Heart left ventricle (tissue), 16 donors: ENCODE measurements around the gene HES5. TPM values are rescaled to one million over a fixed set of nuclear protein-coding genes. Genes with fewer than 3 reads are reported as not detected.
A peak's percentile ranks its signal among the peaks of the same experiment; 100 is the strongest.

Experiments used
- ATAC-seq, 4 donors: fragments of 200-7000 bp; cut with Tn5 transposase; one replicate each; pipeline ENCODE4 v1.9.1; 2020 to 2022; ENCODE audit warnings: moderate library complexity in 4 of 4, mild to moderate bottlenecking in 3 of 4, moderate number of reproducible peaks in 1 of 4
- DNase-seq, 5 donors: peaks; one replicate each; pipeline ENCODE4 v3.0.0-alpha.2; 2020
- H3K27ac ChIP-seq, 12 donors: fragments of 200-600 bp; sonication (generic) in 4 of 12; one replicate each; pipeline versions ENCODE4 v1.5.0 to v1.8.0; 2016 to 2022; ENCODE audit warnings: mild to moderate bottlenecking in 2 of 12
- H3K27me3 ChIP-seq, 9 donors: fragments of 200-600 bp; sonication (generic) in 2 of 9; one replicate each; pipeline versions ENCODE4 v1.5.1 to v1.8.0; 2016 to 2022; ENCODE audit warnings: mild to moderate bottlenecking in 3 of 9
- H3K36me3 ChIP-seq, 9 donors: fragments of 200-600 bp; sonication (generic) in 2 of 9; one replicate each; pipeline versions ENCODE4 v1.5.0 to v1.8.0; 2018 to 2022; ENCODE audit warnings: mild to moderate bottlenecking in 2 of 9
- H3K4me1 ChIP-seq, 12 donors: fragments of 200-600 bp; sonication (generic) in 4 of 12; one replicate each; pipeline versions ENCODE4 v1.5.0 to v1.8.0; 2016 to 2022; ENCODE audit warnings: mild to moderate bottlenecking in 3 of 12
- H3K4me3 ChIP-seq, 12 donors: fragments of 200-600 bp; sonication (generic) in 4 of 12; one replicate each; pipeline versions ENCODE4 v1.5.0 to v1.8.0; 2017 to 2022; ENCODE audit warnings: mild to moderate bottlenecking in 9 of 12, moderate library complexity in 4 of 12
- H3K9me3 ChIP-seq, 12 donors: fragments of 200-600 bp; sonication (generic) in 4 of 12; one replicate each; pipeline versions ENCODE4 v1.5.0 to v1.8.0; 2016 to 2022; ENCODE audit warnings: mild to moderate bottlenecking in 1 of 12
- CTCF ChIP-seq, 12 donors: fragments of 200-600 bp; sonication (generic) in 4 of 12; IDR thresholded peaks; one replicate each; pipeline versions ENCODE4 v1.5.0 to v1.8.0; 2018 to 2022; ENCODE audit warnings: antibody characterized with exemption in 12 of 12, mild to moderate bottlenecking in 5 of 12
- POLR2A ChIP-seq, 2 donors: fragments of 450-650 bp; IDR thresholded peaks; one replicate each; pipeline ENCODE4 v1.6.1; 2017; ENCODE audit warnings: antibody characterized with exemption in 2 of 2, mild to moderate bottlenecking in 2 of 2, moderate library complexity in 2 of 2
- WGBS, 4 donors: extraction: QIAGEN DNeasy Blood & Tissue Kit in 2 of 4; methylation state at CpG; one replicate each; pipeline versions ENCODE4 v1.1.5 to v1.1.7; 2013 to 2018; 5-methylcytosine and 5-hydroxymethylcytosine counted together
- intact Hi-C, 10 donors: fragments of 100-400 bp; cut with DNase I; formaldehyde crosslinking; loops; one replicate each; pipeline versions ENCODE4 v1.11.1 to v1.14.2; 2022
- polyA plus RNA-seq, 2 donors: library from polyadenylated mRNA; stranded (reverse); fragments of 200-250 nt; gene quantifications; one replicate each; pipeline ENCODE4 v1.2.3, GENCODE V29; 2013
- total RNA-seq, 9 donors: library from RNA; depleted of rRNA in 2 of 9; stranded (reverse); fragments of >200 nt in 2 of 9; fragmentation: NEBNext Ultra II Directional in 3 of 9; extraction: Animal tissue kit (Norgen Biotek cat#: 25700) in 3 of 9; gene quantifications; one replicate each; pipeline versions ENCODE4 v1.1.0 to v1.2.4, GENCODE V29; 2016 to 2023
- donor health status: ischemic (EF 13 %, LVEDD 7.1; RV severe dilation, severe dysfunction).
- donor health status: healthy with polysubstance abuse.
- donor health status: DM: no; HTN: yes; CAD: no.
- donor health status: DM: no; HTN: no; CAD: no.
- donor health status: ischemic (EF 25% LVEDD 6.9; RV normal size, moderate dysfunction).
- donor health status: ischemic (EF 25% LVEDD 5.7; RV mildly dilated, moderate dysfunction).
- donor health status: healthy.
- donor health status: DM: yes; HTN: yes; CAD: no.
- donor health status: ischemic (EF 35%, LVEDD 5.7; RV mildly dilated, moderate dysfunction).
- donor health status: nonischemic (EF 11% LVEDD 7.7; RV severe dilation, severe dysfunction).
- donor health status: DM: yes; HTN: yes; CAD: no.
- donor health status: PGD.
- donor health status: ischemic (EF 29% LVEDD 5.4; RV normal size, mild dysfunction).
- donor health status: nonischemic (EF 23%, LVEDD 6.1; RV moderate dilation, normal function).

The HES5 gene
- total and polyA plus RNA-seq, 11 donors, result 0.42 to 2.0 (median 1.2) TPM

GRCh38 chr1:2481885-2482284 lies 48.2 kb downstream of the HES5 start:
- ATAC-seq (peak in 1 of 4 donors; percentile 5), DNase-seq (no peak)
- Histone ChIP-seq H3K4me1 (no peaks in the 10 kb centered on the region), H3K4me3 (no peak overlapping the region), H3K36me3 (no peaks in the 10 kb centered on the region), H3K27me3 (peaks cover 0 to 9% (median 0%) of the 10 kb centered on the region in 9 donors), H3K27ac (no peak overlapping the region), H3K9me3 (no peaks in the 10 kb centered on the region)
- TF ChIP-seq POLR2A (IDR thresholded peaks at IDR 0.05), result no peak
- no peak for TF ChIP-seq CTCF (IDR thresholded peaks at IDR 0.05)
- 66 to 76% (median 72%) methylated on average over 8 to 10 of the region's 10 CpGs for WGBS, 4 donors
- intact Hi-C loops, result no loop called here

GRCh38 chr1:2480986-2481364 lies 49.1 kb downstream of the HES5 start:
- Histone ChIP-seq H3K4me1 (no peaks in the 10 kb centered on the region), H3K27ac (no peak overlapping the region), H3K9me3 (no peaks in the 10 kb centered on the region), H3K36me3 (no peaks in the 10 kb centered on the region), H3K4me3 (no peak overlapping the region), H3K27me3 (peaks cover 0 to 17% (median 0%) of the 10 kb centered on the region in 9 donors)
- TF ChIP-seq CTCF (IDR thresholded peaks at IDR 0.05) (no peak), POLR2A (IDR thresholded peaks at IDR 0.05) (no peak)
- DNase-seq (no peak), ATAC-seq (no peak)
- intact Hi-C loops, result no loop called here
- WGBS, 4 donors, result 86 to 93% (median 88%) methylated on average over 10 to 12 of the region's 12 CpGs

GRCh38 chr1:2480236-2480985 lies 49.7 kb downstream of the HES5 start:
- H3K27me3 ChIP-seq, result peaks cover 0 to 18% (median 0%) of the 10 kb centered on the region in 9 donors
- H3K27ac ChIP-seq, result no peak overlapping the region
- no peak for TF ChIP-seq CTCF (IDR thresholded peaks at IDR 0.05)
- no peak for TF ChIP-seq POLR2A (IDR thresholded peaks at IDR 0.05)
- WGBS, 4 donors, result 76 to 80% (median 78%) methylated on average over 12 to 18 of the region's 18 CpGs
- DNase-seq (no peak), ATAC-seq (no peak)
- no peaks in the 10 kb centered on the region for H3K9me3 ChIP-seq
- intact Hi-C loops, result no loop called here
- no peaks in the 10 kb centered on the region for H3K36me3 ChIP-seq
- H3K4me1 ChIP-seq, result no peaks in the 10 kb centered on the region
- H3K4me3 ChIP-seq, result no peak overlapping the region

GRCh38 chr1:2479618-2480017 lies 50.4 kb downstream of the HES5 start:
- intact Hi-C loops, result no loop called here
- Histone ChIP-seq H3K27ac (no peak overlapping the region), H3K9me3 (no peaks in the 10 kb centered on the region), H3K4me1 (peaks cover 0 to 6% (median 0%) of the 10 kb centered on the region in 12 donors), H3K36me3 (no peaks in the 10 kb centered on the region), H3K4me3 (no peak overlapping the region), H3K27me3 (peaks cover 0 to 23% (median 0%) of the 10 kb centered on the region in 9 donors)
- ATAC-seq (no peak), DNase-seq (no peak)
- WGBS, 4 donors, result 81 to 85% (median 84%) methylated on average over 22 to 28 of the region's 28 CpGs
- TF ChIP-seq CTCF (IDR thresholded peaks at IDR 0.05), result no peak
- no peak for TF ChIP-seq POLR2A (IDR thresholded peaks at IDR 0.05)
